Hepatic stellate cell (primary cell): ENCODE measurements around the gene NMU.
"Not testable (repeated sequence)": the region's sequence is repeated elsewhere in the genome, so short reads cannot be mapped to it uniquely, and the experiment has no call there.

Experiments used
- DNase-seq: peaks from one replicate; pipeline ENCODE4 v3.0.0; 2011; ENCODE audit warnings: low spot score

NMU gene

DNA sequence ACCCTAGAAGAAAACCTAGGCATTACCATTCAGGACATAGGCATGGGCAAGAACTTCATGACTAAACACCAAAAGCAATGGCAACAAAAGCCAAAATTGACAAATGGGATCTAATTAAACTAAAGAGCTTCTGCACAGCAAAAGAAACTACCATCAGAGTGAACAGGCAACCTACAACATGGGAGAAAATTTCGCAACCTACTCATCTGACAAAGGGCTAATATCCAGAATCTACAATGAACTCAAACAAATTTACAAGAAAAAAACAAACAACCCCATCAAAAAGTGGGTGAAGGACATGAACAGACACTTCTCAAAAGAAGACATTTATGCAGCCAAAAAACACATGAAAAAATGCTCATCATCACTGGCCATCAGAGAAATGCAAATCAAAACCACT lies 12.0 kb downstream of the NMU start:
- DNase-seq: not testable (repeated sequence)

- no peak for DNase-seq
These were observed 17.5 kb downstream of the NMU start for GRCh38 chr4:55618546-55619143.

DNA sequence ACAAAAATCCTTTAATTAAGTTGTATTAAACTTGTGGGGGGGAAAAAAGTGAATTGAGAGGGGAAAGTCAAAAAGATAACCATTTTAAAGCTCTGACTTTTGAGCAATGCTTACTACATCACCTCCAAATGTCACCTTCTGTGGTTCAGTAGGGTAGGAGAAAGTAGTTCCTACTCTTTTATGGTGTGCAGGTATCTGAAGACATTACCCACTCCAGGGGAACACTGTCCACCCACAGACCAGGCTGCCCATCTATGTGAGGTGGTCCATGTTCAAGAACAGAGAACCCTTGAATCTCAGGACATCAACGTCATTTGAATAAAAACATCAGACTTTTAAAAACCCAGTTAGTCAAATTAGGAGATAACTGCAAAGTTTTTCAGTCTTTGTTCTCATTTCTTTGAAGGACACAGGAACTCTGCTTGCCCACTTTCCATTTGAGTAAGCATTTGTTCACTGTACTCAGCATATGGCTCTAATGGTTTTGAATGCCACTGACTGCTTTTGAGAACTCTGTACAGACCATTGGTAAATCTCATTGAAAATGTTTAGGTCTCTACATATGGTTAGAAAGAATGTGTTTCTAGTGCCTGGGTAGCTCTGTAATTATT lies 18.4 kb downstream of the NMU start:
- DNase-seq: no peak

DNA sequence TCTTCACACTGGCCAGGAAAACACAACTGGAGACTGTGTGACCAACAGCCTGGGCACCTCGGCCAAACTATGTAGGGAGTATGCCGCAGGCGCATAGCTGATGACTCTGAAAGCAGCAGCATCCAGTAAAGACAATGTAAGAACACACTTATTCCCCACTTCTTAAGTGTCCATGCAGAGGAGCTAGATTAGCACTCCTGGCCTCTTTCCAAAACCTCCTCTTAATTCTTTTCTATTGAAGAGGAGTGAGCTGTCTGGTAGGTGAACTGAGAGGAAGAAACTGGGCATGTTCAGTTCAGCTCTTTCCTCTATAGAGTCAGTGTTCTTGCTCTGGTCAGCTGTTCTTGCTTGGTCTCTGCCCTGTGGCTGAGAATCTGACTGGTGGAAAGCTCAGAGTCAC lies 21.1 kb downstream of the NMU start:
- DNase-seq: no peak

DNA sequence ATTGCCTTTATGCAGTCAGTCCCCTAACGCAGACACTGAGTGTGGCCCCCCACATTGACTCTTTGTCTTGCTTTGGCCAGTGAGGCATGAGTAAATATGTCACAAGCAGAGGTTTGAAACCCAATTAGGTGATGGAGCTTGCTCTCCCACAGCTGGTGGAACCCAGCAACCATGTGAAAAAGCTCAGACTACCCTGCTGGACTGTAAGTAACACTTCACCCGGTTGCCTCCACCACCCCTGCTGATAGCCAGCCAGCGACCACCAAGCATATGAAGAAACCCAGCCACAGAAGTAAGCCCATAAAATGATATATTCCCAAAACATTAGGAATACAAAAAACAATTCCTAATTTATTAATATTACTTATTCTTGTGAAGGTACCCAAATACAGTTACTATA lies 22.5 kb downstream of the NMU start:
- DNase-seq: no peak

DNA sequence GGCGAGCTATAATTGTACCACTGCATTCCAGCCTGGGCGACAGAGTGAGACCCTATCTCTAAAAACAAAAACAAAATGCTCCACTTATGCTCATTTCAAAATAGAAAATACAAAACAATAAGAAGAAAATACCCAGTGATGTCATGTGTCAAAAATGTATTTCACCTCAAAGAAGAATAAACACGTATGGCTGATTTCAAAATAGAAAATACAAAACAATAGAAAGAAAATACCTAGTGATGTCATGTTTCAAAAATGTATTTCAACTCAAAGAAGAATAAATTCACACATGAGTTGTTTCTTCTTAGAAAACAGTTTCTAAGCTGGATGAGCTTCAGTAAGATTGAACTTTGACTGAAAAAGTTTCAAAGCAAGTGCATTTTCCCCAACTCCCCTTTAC lies 23.8 kb downstream of the NMU start:
- no peak for DNase-seq

- no peak for DNase-seq
These were observed 24.6 kb downstream of the NMU start for GRCh38 chr4:55611358-55612059.

DNA sequence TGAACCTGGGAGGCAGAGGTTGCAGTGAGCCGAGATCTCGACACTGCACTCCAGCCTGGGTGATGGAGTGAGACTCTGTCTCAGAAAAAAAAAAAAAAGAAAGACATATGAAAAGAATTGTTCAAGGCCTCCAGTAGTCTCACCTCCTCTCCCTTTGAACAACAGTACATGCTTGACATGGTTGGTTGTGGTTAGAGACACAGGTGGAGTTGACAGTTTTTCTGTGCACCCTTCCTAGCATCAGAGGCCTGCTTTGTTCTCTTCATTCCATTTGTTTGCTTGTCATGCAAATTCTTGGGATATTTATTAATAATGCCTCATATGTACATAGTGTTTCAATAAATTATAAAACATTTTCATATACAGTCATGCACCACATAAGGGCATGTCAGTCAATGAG lies 25.7 kb downstream of the NMU start:
- DNase-seq: no peak

DNA sequence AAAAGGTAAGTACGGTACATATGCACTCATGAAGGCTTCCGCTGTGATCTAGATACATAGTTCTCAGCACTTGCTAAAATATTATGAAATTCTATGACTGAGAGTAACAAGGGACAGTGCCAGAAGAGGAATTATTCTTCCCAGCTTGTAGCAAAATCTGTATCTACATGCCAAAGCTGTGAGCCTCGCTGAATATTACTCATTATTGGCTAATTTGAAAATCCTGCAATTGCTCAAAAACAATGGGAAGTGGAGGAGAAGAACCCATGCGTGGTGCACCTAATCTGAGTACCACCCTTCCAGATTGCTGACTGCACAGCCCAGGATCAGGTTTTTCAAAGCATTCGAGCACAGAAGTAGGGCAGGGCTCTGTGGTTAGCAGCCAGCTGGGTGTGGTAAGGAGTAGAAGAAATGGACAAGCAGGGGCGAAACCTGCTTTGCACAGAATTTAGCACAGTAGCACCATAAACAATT lies 26.7 kb downstream of the NMU start:
- DNase-seq: no peak

DNA sequence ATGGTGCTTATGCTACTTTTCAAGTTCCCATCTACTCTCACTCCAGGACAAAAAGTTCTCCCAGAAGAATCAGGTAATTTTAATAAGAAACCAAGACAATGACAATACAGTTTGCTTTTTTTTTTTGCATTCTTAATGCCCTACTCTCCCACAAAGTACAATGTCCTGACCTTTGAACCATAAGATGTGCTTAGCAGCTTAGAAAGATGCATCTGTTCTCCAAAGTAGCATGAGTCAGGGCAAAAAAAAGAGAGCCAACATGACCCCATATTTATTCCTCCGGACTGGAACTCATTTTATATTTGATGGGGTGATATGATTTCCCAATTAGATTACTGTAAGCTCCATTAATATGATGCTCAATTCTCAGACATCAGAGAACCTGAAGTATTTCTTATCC lies 27.5 kb downstream of the NMU start:
- no peak for DNase-seq

- no peak for DNase-seq
These were observed 31.1 kb downstream of the NMU start for GRCh38 chr4:55604996-55605395.

- no peak for DNase-seq
These were observed 35.5 kb downstream of the NMU start for GRCh38 chr4:55600640-55601039.

- DNase-seq: no peak
These were observed 37.5 kb downstream of the NMU start for GRCh38 chr4:55598641-55599040.

DNA sequence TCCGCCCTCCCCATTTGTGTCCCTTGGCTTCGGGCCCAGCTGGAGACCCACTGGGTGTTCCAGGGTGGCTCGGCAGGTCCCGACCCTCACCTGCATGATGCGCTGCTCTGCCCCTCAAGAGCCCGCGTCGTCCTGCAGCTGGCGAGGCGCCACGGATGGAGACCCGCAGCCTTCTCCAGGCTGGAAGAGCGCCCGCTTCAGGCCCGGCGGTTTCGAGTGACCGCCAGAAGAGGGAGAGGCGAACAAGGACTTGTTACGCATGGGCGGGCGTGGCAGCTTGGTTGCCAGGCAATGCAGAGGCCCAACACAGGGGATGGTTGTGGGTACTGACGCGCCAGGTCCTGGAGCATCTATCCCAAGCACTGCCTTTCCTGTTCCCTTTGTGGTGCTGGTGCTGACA lies 44.1 kb downstream of the NMU start, which contains the start of gene PDCL2:
Gene PDCL2, minus strand, starts transcription at position 232 of the 400 bp plus-strand sequence. Its CDS starts 136 bp downstream, at position 96.
- DNase-seq: no peak

GRCh38 chr4:55588160-55588559 lies 47.9 kb downstream of the NMU start:
- no peak for DNase-seq

- DNase-seq: not testable (repeated sequence)
These were observed 53.3 kb downstream of the NMU start for GRCh38 chr4:55582773-55583172.

DNA sequence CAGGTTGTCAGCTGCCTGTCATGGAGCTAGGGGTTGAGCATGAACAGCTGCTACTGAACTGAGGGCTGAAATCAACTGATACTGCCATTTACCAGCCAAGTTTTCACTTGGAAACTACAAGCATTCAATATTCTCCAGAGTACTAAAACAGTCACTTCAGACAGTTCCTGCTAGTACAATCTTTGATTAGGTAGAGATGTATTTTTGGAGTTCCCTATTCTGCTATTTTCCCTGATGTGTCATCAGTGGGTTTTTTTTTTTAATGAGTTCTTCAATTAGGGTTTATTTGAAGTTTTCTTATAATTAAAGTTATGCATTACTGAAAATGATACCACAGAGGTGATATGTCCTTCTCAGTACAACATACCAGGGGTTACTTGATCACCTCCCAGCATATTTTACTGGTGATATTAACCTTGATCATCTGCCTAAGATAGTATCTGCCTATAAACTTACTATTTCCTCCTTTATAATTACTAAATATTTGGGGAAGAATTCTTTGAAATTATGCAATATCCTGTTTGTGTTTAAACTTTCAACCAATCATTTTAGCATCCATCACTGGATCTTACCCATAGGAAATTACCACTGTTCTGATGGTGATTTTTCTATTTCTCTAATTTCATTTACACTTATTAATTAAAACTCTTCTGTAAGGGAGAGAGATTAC lies 57.6 kb downstream of the NMU start:
- DNase-seq: no peak

DNA sequence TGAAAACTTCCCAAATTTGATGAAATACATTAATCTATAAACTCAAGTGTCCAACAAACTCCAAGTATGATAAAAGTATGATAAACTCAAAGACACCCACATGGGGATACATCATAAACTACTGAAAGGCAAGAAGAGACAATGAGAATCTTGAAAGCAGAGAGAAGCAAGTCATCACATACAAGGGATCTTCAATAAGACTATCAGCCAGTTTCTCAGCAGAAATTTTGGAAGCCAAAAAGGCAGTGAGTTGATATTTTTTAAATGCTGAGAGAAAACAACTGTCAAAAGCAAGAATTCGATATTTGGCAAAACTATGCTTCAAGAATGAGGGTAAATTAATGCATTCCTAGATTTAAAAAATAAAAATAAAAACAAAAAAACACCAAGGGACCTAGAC lies 60.6 kb downstream of the NMU start:
- DNase-seq: no peak

DNA sequence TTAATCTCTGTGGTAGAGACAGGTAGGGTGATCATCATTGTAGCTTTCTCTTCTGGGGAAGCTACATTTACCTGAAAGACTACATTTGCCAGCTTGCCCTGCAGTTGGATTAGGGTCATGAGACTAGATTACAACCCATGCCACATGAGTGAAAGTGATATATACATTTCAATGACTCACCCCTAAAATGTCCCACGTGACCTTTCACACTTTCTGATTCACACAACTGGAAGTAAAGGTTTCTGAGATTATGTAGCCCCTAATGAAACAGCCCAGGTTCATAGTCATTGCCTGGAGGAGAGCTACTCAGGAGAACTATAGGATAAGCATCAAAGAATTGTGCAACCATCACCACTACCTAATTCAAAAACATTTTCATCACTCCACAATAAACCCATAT lies 61.8 kb downstream of the NMU start:
- DNase-seq: no peak

DNA sequence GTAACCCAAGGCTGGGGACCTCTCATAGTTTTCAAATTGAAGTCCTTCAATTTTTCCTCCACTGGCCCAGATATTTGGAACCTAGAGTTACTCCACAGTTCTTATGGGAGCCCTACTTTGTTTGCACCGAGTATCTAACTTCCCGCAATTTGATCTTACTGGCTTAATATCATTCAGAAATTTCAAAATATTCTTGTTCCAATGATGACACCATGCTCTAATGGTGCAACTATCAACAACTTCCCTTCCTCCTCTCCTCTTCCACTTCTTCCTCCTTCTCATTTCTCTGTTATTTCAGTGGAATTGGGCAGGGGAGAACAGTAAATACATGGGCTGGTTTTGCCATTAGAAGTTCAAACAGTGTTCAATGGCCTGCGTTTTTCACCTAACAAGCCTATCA lies 64.3 kb downstream of the NMU start:
- no peak for DNase-seq

DNA sequence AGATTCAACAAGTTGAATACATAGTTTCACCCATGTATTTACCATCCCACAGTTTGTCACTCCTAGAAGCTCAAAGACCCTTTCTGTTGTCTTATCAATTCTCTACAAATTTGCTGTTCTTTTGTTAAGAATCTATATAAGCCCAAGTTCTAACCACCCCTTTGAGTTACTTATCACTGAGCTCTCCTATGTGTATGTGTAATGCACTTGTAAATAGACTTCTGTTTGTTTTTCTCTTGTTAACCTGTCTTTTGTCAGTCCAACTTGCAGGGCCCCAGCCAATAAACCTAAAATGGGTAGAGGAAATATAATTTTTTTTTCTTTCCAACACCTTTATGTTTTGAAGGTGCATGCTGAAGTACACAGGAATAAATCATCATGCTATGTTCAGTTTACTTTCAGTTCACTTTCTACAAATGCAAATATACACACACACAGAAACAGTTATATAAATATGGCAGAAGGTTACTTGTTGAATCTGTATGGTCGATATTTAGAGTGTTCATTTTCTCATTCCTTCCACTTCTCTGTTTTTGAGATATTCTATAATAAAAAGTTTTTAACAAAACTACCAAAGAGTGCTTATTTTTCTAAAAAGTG lies 67.1 kb downstream of the NMU start:
- no peak for DNase-seq

DNA sequence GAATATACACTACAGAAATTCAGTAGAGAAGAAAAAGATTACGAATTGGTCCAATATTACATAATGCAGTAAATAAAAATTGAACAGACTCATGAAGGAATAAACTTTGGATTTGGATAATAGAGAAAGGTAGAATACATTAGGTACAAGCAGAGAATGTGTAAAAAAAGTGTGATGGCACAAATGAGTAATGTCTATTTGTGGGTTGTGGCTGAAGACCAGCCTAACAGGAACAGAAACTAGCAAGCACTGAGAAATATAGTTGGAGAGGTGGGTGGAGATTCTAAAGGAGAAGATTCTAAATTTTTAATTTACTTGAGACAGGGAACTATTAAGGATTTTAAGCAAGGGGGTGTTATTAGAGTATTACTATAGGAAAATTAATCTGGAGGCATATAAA lies 74.2 kb downstream of the NMU start:
- no peak for DNase-seq

DNA sequence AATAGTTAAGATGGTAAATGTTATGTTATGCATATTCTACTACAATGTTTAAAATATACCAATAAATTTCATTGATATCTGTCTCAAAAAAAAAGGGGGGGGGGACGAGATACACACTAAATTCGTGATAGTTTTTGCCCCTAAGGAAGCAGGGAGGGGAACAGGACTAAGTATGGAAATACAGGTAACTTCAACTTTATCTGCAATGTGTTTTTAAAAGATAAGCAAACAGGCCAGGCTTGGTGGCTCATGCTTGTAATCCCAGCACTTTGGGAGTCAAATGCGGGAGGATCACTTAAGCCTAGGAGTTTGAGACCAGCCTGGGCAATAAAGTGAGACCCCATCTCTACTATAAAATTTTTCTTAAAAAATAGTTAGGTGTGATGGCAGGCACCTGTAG lies 76.0 kb downstream of the NMU start:
- no peak for DNase-seq
